Activated T-cell treated with anti-CD3 and anti-CD28 coated beads for 48 hours (primary cell): ENCODE measurements around the gene SGPP2.
"Not testable (repeated sequence)": the region's sequence is repeated elsewhere in the genome, so short reads cannot be mapped to it uniquely, and the experiment has no call there.

Experiments used
- DNase-seq: peaks from one replicate; pipeline ENCODE4 v3.0.0-alpha.2; 2020; ENCODE audit warnings: low read depth

The SGPP2 gene

DNA sequence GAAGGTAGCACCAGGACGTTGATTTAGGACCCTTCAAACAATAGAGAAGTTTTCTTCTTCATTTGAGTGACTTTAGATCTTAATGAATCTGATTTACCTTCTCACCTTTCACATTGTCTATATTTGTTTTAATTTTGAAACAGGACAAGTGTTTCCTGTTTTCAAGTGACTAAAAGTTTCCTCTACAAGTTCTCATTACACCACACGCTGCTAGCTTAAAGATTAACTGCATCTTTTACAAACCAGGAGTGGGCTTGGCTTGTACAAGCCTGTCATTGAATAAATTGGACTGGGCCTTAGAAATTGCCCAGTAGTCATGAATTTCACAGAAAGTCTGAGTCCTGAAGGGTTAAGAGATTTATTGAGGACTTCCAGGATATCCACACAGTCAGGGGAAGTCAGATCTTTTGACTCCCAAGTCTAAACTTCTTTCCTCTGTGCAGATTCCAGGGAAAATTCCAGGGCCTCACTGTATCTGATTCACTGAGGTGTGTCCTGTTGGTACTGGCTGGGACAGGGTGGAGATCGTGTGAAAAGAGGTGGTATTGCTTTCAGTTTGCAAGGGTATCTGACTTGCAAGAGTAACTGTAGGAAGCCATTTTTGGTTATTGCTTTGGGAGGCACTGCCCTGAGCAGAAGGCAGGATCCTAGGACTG lies 3.4 kb downstream of the SGPP2 start:
- no peak for DNase-seq

DNA sequence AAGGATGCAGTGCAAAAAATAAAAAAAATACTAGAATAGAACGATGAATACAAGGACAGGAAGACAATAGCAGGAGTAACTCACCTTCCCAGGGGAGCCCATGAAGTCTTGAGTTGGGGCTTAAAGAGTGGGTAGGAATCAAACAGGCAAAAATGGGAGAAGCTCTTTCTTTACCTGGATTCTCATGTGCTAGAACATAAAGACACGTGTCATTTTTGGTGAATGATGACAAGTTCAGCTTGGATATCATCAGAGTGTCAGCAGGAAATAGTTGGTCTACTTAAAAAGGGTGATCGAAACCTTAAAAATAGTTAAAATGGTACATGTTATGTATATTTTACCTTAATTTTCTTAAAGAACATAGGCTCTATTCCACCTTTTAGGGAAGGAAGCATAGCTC lies 5.7 kb downstream of the SGPP2 start:
- DNase-seq, result no peak

DNA sequence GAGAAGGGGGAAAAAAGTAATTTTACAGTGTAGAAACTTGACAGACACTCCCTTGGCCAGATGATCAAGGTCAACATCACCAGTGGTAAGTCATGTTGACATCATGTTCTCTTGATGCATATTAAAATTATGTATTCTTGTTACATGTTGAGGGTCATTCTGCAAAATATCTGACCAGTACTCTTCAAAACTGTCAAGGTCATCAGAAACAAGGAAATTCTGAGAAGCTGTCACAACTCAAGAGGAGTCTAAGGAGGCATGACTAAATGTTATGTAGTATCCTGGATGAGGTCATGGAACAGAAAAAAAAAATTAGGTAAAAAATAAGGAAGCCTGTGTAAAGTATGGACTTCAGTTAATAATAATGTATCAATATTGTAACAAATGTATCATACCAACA lies 6.3 kb downstream of the SGPP2 start:
- DNase-seq, result no peak

DNA sequence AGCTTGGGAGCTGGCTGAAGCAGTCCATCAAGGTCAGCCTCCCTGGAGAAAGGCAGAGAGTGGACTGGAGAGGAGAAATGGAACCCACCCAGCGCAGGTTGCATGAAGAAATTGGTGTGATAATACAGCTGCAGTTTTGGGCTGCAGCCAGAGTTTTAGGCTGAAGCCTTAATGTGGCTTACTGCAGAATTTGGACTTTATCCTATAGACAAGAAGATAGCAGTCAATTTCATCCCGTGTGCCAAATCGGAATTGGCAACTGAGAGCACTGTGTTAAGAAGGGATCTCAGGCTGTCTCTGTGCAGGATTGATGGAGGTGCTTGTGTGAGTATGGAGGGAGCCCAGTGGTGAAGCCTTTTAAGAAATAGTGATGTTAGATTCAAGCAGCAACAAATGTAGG lies 7.5 kb downstream of the SGPP2 start:
- DNase-seq, result no peak

DNA sequence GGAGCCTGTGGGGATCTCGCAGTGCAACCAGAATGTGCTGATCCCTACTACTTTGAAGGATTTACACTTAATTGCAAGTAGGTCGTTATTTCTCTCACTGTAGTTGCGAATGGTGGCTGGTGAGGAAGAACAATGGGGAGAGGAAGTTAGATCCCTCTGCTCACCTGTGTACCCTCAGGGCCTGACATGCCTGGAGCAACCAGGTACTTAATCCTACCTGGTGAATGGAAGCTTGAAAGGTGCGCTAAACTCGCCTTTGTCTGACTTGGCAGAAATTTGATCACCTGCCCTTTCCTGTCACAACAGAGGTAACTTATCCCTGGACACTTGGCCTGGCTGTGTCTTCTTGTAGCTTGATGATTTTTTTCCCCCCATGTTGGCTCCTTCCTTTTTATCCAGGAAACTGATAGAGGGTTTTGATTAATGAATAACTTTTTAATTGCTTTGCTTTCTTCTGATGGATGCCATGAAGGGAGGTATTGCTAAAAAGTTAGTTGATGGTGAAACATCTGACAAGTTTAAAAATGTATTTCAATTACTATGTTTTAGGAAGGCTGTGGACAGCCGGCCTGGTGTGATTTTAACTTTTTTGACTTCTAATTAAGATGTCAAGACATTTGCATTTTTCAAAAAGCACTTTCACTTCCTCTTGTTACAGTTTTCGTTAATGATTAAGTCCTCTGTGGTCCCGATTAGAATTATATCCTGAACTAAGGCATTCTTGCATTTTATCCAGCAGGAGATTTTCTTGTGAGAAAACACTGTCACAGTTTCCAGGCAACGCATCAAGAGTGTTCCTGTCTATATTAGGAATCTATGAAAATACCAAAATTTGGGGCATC lies 9.2 kb downstream of the SGPP2 start:
- DNase-seq, result no peak

DNA sequence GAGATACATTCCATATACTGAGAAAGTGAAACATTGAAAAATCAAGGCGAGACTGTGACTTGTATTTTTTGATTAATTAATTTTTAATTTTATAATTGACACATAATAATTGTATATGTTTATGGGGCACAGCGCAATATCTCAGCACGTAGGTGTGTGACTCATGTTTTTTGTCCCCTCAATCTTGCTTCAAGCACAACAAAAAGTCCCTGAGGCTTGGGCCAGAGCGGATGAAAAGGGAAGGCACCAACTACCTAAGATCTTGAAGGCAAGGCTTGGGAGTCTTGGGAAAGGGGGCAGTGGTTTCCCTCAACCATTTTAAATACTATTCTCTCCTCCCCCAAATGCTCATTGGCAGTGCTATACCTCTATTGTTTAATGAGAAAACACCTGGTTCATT lies 9.9 kb downstream of the SGPP2 start:
- DNase-seq, result no peak

DNA sequence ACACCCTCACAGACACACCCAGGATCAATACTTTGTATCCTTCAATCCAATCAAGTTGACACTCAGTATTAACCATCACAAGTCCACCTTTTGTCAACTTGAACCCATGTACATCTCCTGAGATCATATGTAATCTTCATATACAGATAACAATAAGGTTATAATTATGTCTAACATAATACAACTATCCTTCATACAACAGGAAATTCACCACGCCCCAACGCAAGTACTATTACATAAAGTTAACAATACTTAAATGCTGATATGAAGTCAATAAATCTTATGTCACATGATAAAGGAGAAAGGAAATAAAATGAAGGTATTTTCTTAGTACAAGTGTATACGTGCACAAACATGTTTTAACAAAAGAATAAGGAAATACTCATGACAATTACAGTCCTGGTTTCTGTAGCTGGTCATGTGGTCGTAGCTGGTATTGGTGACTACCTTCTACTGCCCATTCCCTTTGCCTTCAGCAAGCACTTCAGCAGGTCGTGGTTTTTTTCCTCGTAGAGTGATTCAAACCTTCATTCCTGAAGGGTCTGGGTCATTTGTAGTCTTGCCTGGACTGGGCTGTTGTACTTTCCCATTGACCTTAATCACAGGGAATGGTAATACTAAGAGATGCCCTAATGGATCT lies 11.2 kb downstream of the SGPP2 start:
- not testable (repeated sequence) for DNase-seq

DNA sequence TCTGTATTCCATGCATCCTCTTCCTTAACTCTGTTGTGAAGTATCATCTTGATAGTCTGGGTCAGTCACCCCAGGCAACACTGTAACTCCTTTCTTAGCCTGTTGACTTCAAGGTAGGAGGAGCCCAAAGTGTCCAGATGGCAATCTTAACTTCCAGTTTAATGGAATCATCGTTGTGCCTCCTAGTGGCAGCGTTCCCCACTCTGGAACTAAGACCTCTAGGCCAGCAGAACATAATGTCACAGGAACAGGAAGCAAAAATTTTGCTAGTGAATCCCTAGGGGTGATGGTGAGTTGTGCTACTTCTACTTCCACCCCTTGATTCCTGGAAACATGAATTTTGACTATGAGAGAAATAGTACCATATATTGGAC lies 11.7 kb downstream of the SGPP2 start:
- DNase-seq, result no peak

DNA sequence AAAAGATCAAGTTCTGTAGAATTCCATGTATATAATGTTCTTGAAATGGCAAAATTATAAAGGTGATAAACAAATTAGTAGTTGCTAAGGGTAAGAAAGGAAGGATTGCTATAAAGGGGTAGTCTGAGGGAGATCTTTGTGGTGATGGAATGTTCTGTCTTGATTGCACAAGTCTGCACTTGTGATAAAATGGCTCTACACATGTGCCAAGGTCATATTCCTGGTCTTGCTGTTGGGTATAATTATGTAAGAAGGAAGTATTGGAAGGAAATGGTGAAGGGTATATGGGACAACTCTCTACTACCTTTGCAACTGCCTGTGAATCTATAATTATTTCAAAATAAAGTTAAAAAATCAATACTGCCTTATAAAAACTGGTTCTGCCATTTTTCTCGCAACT lies 15.3 kb downstream of the SGPP2 start:
- no peak for DNase-seq

DNA sequence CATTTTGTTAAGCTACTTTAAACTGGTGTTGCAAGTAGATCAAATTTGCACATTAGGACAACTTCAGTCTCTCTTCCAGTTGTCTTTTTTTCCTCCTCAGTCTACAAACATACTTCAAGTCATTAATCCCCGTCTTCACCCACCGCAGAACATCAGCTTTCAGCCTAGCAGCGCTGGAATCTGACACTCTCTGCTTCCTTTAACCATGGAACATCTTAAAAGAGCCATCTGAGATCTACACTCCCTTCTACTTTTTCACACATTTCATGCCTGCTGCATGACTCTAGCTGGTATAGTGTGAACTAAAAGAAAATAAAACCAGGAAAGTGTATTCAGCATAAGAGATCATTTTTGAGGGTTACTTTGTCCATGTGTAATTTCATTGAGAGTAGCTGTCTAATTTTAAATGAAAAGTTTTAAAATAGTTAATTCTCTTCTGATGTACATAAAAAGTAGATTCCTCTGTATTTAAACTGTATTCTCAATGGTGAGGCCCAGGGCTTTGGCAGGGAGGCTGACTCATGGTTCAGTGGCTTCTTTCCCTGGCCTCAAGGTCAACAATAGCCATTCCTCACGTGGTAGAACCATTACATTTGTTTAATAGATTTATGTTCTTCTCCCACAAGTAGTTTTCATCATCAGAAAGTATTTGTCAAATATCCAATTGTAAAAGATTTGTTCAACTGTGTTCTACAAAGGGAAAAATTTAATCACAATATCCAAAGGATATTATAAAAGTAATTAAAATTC lies 16.5 kb downstream of the SGPP2 start:
- no peak for DNase-seq

DNA sequence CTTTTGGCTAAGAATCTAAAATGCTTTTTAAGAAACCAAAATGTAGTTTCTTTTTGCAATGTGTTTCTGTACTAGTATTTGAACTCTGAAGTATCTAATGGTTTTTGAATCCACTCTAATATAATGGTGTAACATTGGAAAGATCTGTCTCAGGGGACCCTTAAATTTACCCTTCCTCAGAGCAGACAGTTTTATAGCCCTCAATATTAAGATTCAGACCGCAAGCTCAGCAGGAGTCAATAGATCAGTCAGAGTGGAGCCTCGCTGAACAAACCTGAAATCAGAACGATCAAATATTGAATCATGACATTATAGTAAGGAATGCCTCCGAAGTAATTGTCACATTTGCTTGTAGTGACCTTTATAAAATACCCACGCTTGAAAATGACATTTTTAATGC lies 18.3 kb downstream of the SGPP2 start:
- no peak for DNase-seq

DNA sequence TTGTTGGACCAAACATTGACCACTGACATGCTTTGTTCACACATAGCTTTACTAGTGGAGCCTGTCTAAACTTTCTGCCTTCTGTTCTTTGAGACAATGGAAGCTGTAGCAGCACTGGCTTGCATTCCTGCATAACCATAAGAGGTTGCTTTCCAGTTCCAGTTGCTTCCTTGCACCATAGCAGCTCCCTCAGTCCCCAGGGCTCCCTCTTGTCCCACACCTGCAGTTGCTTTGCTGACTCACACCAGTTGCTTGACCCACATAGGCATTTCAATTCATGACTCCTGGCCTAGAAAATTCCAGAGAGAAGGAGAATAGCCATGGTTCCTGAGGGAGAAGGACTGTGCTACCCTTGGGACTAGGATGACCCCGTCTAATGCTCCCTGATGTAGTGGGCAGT lies 20.9 kb downstream of the SGPP2 start:
- no peak for DNase-seq

DNA sequence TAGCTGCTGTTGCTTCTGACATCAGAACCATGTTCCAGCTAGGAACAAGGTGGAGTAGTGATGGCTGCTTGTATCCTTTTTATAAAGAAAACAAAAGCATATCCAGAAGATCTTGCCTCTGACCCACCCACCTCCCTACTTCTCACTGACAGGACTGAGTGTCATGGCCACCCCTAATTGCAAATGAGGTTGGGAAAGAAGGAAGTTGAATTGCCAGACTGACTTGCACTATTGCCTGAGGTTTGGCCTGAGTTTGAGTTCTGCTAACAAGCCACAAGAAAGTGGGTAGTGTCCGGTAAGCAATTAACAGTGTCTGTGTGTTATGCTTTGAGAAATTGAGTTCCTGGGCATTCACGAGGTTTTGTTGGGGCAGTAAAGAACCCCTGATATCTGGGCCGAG lies 22.8 kb downstream of the SGPP2 start:
- DNase-seq, result no peak

DNA sequence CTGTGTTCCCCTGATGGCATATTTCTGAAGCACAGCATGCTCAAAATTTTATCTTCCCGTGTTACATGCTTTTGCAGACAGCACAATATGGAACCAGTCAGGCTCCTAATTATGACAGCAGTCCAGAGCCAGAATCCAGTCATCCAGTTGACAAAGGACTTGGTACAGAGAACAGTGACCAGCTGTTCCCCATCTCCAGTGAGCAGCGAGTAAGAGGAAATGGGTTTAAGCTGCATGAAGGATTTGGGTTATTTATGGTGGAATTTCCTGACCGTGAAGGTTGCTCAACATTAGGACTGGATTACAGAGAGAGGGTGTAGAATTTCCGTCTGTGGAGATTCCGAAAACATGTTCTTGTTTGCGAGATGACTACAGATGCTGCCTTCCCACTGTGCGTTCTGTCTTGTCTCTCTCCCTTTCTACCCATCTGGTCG lies 24.4 kb downstream of the SGPP2 start:
- DNase-seq, result no peak

DNA sequence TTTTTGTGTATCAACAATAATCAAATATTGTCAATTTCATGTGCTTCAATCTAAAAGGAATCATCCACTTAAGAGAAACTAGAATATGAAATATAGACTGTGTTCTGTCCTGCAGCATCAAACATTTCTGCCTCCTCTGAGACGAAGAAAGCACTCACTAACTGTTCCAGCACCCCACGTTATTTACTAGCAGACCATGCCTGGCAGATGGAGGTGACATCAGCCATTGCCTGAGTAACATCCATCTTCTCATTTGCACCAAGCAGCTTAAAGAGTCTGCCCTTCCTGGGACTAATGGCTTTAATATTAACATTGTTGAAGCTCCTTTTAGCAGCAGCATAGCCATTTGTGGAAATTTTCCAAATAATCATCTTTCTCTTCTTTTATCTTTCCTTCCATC lies 25.7 kb downstream of the SGPP2 start:
- DNase-seq, result no peak

DNA sequence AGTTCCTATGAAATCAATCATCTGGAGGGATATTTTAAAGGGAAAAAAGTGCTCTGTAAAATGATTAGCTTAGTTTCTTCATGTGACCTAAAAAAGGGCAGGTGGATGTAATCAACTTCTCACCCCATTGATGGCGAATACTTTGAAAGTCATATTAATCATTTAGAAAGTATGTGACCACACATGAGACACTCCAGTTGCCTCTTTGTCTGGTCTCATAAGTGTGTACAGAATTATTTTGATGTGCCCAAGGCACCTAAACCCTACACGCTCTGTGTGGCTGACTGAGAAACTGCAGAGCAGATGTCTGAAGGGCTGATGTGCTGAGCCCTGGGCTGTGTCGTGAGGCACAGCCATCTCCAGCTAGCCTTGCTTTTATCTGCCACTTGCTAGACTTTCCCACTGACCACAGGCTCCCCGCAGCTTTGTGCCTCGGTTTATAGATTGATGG lies 26.9 kb downstream of the SGPP2 start:
- DNase-seq, result no peak

DNA sequence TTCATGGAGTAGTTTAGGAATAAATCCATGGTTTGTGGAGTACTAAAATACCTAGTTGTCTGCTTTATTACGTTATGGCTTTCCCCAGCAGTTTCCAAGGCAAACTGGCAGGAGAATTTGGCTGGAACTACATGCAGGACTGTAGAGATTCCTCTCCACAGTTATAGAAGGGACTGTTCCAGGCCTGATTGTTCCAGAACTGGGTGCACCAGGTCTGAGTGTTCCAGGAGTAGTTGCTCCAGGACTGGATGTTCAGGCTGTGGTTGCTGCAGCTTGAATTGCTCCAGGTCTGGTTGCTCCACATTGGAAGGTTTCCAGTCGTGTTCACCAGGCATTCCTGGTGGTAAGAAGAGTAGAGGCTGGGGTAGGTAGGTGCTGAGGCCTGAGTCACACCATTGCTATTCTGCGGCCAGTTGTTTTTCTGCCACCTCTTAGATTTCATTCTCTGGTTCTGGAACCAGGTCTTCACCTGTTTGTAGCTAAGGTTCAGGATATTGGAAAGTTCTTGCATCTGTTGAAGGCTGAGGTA lies 28.1 kb downstream of the SGPP2 start:
- DNase-seq, result no peak

DNA sequence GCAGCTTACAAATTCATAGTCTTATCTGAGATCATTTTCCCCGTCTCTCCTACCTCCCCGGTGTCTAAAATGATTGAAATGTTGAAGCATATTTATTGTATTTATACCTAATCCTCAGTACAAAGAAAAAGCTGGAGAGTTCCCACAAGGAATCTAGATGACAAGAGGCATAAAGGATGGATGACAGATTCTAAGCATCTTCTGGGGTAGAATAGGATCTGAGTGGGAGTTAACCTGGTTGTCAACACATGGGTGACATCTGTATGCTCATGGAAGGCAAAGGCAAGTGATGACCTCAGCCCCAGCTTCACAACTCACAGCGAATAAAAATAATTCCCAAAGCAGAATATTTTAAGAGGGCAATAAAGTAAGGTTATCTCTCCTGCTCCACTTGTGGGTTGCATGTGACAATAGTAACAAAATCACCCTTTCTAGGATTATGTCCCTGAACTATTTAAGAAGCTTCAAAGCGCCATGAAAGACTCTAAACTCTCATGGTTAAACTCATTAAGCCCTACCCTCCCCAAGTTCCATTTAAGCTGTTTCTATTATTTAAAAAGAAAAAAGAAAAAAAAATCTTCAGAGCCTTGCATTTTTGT lies 32.2 kb downstream of the SGPP2 start:
- DNase-seq, result no peak

DNA sequence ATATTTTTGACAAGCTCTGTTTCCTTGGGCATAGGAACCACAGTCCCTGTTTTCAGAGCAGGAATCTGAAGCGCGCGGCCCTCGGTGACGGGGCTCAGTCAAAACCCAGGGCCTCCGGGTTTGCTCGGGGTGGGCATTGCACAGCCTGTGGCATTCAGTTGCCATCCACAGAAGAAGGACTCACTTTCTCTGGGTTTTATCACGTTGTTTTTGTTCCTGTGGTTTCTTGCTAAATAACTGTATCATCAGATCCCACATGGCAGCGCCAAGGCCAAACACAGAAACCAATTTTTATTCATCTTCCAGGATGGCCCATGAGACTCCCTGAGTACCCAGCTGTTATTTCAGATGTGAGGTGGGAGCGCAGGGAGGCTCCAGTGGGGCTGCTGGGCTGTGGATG lies 35.6 kb downstream of the SGPP2 start:
- DNase-seq, result no peak

DNA sequence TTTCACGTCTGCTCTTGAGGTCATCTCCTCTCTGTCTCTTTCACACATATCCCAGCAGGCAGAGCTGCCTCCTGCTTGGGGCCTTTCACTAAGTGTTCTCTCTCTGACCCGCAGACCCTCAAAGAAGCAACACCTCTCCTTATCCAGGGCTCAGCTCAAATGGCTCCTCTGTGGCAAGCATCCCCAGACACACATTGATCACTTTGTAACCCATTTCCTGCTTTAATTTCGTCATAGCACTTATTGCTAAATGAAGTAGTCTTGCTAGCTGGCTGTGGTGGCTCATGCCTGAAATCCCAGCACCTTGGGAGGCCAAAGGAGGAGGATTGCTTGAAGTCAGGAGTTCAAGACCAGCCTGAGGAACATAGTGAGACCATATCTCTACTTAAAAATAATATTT lies 41.4 kb downstream of the SGPP2 start:
- no peak for DNase-seq

DNA sequence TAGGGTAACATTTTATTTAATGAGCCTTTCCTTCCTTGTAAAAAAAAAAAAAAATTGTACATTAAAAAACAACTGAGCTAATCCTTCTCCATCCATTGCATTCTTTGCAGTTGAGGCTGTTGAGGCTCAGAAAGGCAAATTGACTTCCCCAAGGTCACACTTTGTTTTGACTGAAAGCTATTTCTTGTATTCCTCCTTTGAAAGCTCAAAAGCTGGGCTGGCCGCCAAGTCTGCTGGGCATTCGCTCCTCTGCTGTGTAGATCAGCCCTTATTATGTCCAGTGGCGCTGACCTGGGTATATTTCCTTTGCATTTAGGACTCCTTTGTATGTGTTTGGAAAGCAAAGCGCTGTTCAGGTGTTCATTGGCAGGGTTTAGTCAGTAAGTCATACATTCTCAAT lies 44.0 kb downstream of the SGPP2 start:
- DNase-seq, result no peak
